Measurements from ENCODE around the gene ARHGEF7. TPM values are rescaled to one million over a fixed set of nuclear protein-coding genes. Genes with fewer than 3 reads are reported as not detected.
A peak's percentile ranks its signal among the peaks of the same experiment; 100 is the strongest.

The ARHGEF7 gene
- total RNA-seq, 1 donor from 2014 or later: 95.7 TPM

DNA sequence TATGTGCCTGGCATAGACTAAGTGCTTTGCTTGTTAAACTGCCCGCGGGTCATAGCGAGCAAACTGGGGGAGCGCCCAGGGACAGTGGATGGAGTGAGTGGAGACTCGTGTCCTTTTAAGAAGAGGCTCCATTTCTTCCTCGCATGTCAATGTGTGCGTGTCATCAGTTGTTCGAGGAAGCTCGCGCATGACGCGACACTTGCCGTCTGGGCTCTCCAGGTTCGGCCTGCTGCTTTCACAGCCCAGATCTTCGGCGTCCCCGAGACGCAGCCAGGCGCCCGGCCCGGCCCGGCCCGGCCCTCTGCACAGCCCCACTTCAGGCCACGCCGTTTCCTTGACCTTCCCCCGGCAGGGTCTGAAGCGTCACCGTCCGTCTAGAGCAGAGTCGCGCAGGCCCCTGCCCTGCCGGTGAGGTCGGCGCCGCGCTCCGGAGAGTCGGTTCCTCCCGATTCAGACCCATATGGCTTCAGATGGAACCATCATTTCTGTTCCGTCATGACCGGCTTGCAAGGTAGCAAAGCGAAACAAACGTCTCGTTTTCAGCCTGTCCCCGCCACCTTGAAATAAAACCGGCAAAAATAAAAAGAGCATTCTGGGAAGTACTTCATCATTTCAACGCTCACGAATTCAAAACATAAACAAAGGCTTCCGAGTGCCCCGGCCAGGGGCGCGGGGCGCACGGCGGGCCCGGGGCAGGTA lies 599 bp upstream of the ARHGEF7 start:
- ATAC-seq (ENCODE audit: low read depth): peak; percentile 34
- peaks cover 16% of the 10 kb centered on the region for H3K4me1 Mint-ChIP-seq

DNA sequence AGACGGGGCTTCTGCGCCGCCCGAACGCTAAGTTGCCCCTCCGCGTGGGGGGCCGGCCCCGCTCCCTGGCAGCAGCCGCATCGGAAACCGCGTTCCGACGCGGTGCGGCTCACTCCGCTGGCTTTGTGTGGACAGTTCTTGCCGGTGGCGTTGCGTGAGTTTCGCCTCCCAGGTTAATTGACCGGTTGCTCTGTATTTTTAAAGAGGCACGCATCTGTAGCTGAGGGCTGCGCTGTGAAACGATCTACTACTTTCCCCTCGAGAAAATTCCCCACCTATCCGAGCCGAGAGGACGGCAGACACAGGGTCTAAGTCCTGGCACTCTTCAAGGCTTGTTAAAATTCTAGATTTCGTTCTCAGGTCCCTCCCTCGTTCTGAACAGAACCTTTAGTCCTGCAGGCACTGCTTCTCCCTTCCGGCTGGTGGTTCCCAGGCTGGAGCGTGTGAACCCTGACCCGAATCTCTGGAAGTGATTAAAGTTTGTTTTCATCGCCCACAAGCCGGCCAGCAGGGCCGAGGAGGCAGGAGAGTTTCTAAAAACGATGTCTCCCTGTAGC lies 933 bp downstream of the ARHGEF7 start:
- POLR2A ChIA-PET: no interaction called here
- intact Hi-C loops (cut with micrococcal nuclease): loop anchor here (2.0 kb wide), 3 partner anchors 37 to 107 kb away; no protein-coding TSS in a partner anchor
- H3K27ac Mint-ChIP-seq: no peak overlapping the region
- H3K9me3 Mint-ChIP-seq: no peaks in the 10 kb centered on the region
- ATAC-seq (ENCODE audit: low read depth) (peak; percentile 28), DNase-seq (no peak)
- peak overlapping the region; percentile 84 for H3K4me3 Mint-ChIP-seq
- H3K4me1 Mint-ChIP-seq: peaks cover 16% of the 10 kb centered on the region
- peaks cover 57% of the 10 kb centered on the region for H3K27me3 Mint-ChIP-seq
- no peaks in the 10 kb centered on the region for H3K36me3 Mint-ChIP-seq (ENCODE audit: low read depth)
- CTCF ChIA-PET: no interaction called here
- TF ChIP-seq, protein P1, sequence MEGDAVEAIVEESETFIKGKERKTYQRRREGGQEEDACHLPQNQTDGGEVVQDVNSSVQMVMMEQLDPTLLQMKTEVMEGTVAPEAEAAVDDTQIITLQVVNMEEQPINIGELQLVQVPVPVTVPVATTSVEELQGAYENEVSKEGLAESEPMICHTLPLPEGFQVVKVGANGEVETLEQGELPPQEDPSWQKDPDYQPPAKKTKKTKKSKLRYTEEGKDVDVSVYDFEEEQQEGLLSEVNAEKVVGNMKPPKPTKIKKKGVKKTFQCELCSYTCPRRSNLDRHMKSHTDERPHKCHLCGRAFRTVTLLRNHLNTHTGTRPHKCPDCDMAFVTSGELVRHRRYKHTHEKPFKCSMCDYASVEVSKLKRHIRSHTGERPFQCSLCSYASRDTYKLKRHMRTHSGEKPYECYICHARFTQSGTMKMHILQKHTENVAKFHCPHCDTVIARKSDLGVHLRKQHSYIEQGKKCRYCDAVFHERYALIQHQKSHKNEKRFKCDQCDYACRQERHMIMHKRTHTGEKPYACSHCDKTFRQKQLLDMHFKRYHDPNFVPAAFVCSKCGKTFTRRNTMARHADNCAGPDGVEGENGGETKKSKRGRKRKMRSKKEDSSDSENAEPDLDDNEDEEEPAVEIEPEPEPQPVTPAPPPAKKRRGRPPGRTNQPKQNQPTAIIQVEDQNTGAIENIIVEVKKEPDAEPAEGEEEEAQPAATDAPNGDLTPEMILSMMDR (IDR thresholded peaks at IDR 0.05): no peak

More for the DNA sequence above, 599 bp upstream of the ARHGEF7 start:
- no peaks in the 10 kb centered on the region for H3K36me3 Mint-ChIP-seq (ENCODE audit: low read depth)
- no peak for DNase-seq
- H3K27me3 Mint-ChIP-seq: peaks cover 68% of the 10 kb centered on the region
- TF ChIP-seq, protein P1 (IDR thresholded peaks at IDR 0.05): no peak
- H3K9me3 Mint-ChIP-seq: no peaks in the 10 kb centered on the region
- POLR2A ChIA-PET: no interaction called here
- no peak overlapping the region for H3K27ac Mint-ChIP-seq
- CTCF ChIA-PET: no interaction called here
- H3K4me3 Mint-ChIP-seq: peak overlapping the region; percentile 86
- intact Hi-C loops (cut with micrococcal nuclease): loop anchor here (2.0 to 5.0 kb wide), 3 partner anchors 38 to 100 kb away; no protein-coding TSS in a partner anchor

GRCh38 chr13:111116856-111117255 lies 1.7 kb downstream of the ARHGEF7 start:
- DNase-seq (no peak), ATAC-seq (ENCODE audit: low read depth) (no peak)
- Mint-ChIP-seq H3K4me3 (no peak overlapping the region), H3K36me3 (ENCODE audit: low read depth) (no peaks in the 10 kb centered on the region), H3K27me3 (peaks cover 58% of the 10 kb centered on the region), H3K4me1 (peaks cover 16% of the 10 kb centered on the region), H3K9me3 (no peaks in the 10 kb centered on the region), H3K27ac (no peak overlapping the region)
- POLR2A ChIA-PET: no interaction called here
- CTCF ChIA-PET: interaction anchor here (0.7 kb wide), 1 partner anchor 49 kb away, joined by 3 read pairs; no protein-coding TSS in a partner anchor
- TF ChIP-seq, protein P1 (IDR thresholded peaks at IDR 0.05): no peak
- intact Hi-C loops (cut with micrococcal nuclease): loop anchor here (2.0 kb wide), 1 partner anchor 106 kb away; no protein-coding TSS in a partner anchor

- intact Hi-C loops (cut with micrococcal nuclease): loop anchor here (2.0 kb wide), 1 partner anchor 106 kb away; no protein-coding TSS in a partner anchor
- TF ChIP-seq, protein P1 (IDR thresholded peaks at IDR 0.05): no peak
- ChIA-PET CTCF (interaction anchor here (0.7 kb wide), 1 partner anchor 50 kb away, joined by 3 read pairs; no protein-coding TSS in a partner anchor), POLR2A (no interaction called here)
- Mint-ChIP-seq H3K9me3 (no peaks in the 10 kb centered on the region), H3K27me3 (peaks cover 56% of the 10 kb centered on the region), H3K4me1 (peaks cover 16% of the 10 kb centered on the region), H3K36me3 (ENCODE audit: low read depth) (no peaks in the 10 kb centered on the region), H3K27ac (no peak overlapping the region), H3K4me3 (no peak overlapping the region)
- ATAC-seq (ENCODE audit: low read depth) (no peak), DNase-seq (no peak)
These were observed 2.2 kb downstream of the ARHGEF7 start for GRCh38 chr13:111117289-111117688.

DNA sequence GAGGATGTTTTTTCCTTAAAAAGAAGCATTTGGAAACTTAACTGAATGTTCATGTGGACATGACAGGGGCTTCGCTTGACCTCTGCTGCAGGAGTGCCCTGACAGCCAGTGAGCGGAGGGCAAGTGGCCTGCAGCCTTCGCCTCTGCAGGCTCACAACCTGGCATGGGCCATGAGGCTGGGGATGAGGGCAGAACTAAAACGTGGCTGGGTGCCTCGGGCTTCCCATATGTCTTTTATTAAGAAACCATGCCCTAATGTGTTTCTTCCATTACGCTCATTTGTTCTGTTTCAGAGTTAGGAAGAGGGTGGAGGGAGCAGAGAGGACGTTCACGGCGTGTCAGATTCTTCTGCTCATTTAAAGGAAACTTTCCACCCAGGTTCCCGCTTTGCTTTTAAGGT lies 2.9 kb downstream of the ARHGEF7 start:
- Mint-ChIP-seq H3K9me3 (no peaks in the 10 kb centered on the region), H3K4me1 (peaks cover 16% of the 10 kb centered on the region), H3K4me3 (no peak overlapping the region), H3K36me3 (ENCODE audit: low read depth) (no peaks in the 10 kb centered on the region), H3K27me3 (peaks cover 49% of the 10 kb centered on the region), H3K27ac (no peak overlapping the region)
- intact Hi-C loops (cut with micrococcal nuclease): loop anchor here (2.0 kb wide), 1 partner anchor 105 kb away; no protein-coding TSS in a partner anchor
- ChIA-PET CTCF (no interaction called here), POLR2A (no interaction called here)
- DNase-seq: no peak
- ATAC-seq (ENCODE audit: low read depth): no peak
- TF ChIP-seq, protein P1 (IDR thresholded peaks at IDR 0.05): no peak

Measured in activated B cell treated with CpG ODN at 0.5 μM for 24 hours (primary cell).